GM19324 (cell line): ENCODE data around the gene LDB1.

ENCODE experiments used
- ATAC-seq: cut with Tn5 transposase; IDR thresholded peaks from one replicate; pipeline ENCODE4 v1.9.1; 2021; ENCODE audit warnings: mild to moderate bottlenecking, moderate library complexity; ENCODE audit not compliant: unreplicated experiment, low FRiP score

The LDB1 gene

GRCh38 chr10:102139281-102140110, 19.3 kb upstream of the LDB1 start:
- no peak for ATAC-seq

- no peak for ATAC-seq
These were observed 15.9 kb upstream of the LDB1 start for GRCh38 chr10:102135956-102136526.

- ATAC-seq = no peak
These were observed 14.2 kb upstream of the LDB1 start for GRCh38 chr10:102134416-102134815.

DNA sequence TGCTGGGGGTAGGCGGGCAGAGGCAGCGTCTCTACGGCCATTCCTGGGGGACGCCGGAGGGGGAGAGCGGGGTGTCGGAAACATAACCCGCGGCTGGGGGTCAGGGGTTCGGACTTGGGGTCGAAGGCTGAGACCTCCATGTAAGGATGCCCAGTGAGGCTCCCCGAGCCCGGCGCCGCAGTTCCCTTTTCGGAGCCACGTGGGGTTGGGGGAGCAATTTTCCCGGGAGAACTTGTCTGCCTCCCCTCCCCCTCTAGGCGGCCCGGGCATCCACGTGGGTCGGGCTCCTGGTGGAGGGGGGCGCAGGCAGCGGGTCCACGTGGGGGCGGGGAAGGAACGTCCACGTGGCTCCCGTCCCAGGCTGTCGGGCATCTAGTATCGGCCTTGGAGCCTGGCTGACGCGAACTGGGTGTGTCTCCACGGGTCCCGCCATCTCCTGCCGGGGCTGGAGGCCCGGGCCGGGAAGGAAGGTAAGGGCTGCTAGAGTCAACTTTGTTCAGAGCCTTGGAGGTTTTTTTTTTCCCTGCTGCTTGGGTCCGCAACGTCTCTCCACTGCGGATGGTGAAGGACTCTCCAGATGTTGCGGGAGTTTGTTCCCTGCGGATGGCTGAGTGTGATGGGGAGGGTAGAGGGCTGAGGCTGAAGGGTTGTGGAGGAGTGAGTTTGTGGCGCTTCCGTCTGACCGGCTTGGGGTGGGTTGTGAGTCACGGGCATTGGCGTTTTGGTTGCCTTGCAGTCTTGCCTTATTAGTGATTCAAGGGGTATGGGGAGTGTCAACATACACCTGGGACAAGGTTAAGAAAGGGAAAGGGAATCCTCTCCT, 13.4 kb upstream of the LDB1 start:
- no peak for ATAC-seq

GRCh38 chr10:102132563-102133372, 12.6 kb upstream of the LDB1 start, which contains the start of gene PPRC1:
TSS of gene PPRC1 (plus strand) at chr10:102133040. CDS start at chr10:102133069, 29 bp downstream.
- peak; percentile 95 for ATAC-seq

DNA sequence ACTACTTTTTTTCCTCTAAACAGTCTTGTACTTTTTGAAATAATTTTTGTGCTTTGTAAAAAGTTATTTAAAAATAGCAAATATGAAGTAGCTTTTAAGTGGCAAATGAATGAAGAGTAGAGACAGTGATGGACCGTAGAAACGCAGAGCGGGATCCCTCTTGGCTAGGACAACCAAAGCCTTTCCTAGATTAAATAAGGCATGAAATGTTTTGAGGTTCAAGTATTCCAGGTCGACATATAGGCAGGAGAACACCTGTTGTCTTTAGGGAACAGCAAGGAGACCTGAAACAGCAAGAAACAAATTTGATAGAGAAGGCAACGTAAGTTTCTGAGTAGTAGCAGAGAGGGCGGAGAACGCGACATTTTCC, 12.0 kb upstream of the LDB1 start:
- ATAC-seq = no peak

DNA sequence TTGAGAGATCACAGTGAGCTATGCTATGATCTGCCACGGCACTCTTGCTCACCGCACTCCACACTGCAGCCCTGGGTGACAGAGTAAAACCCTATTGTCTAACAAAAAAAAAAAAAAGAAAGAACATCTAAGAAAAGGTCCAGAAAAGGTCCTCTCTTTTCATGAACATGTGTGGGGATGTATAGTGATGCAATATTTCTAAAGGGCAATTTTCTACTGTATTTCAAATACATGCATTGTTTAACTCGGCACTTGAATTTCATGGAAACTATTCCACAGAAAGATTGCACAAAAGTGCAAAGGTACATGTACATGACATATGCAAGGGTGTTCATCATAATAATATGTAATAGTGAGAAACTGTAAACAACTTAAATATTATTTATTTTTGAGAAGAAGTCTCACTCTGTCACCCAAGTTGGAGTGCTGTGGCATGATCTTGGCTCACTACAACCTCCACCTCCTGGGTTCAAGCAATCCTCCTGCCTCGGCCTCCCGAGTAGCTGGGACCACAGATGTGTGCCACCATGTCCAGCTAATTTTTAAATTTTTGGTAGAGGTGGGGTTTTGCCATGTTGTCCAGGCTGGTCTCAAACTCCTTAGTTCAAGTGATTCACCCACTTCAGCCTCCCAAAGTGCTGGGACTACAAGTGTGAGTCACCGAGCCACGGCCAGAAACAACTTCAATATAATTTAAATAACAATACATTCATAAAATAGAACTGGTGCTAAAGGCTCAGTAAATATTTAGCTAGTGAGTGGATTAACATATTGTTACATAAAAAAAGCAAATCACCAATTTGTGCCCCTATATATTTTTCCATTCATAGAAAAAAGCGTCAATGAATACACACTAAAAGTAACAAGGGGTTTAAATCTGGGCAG, 11.4 kb upstream of the LDB1 start:
- no peak for ATAC-seq

DNA sequence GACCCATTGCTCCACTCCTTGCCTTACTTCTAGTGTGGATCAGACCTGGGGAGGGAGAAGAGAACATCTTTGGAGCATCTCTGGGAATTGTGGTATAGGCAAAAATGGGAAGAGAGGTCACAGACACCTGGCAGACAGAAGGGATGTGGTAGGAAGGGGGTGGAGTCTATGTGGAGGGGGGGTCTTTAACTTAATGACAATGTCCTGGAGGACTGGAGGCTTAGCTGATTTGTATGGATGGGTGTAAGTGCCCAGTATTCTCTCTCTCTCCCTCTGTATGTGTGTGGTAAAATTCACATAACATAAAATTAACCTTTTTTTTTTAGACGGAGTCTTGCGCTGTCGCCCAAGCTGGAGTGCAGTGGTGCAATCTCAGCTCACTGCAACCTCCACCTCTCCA, 3.1 kb upstream of the LDB1 start:
- ATAC-seq = no peak

GRCh38 chr10:102122450-102122849, 2.3 kb upstream of the LDB1 start:
- ATAC-seq = no peak

- no peak for ATAC-seq
These were observed 1.7 kb upstream of the LDB1 start for GRCh38 chr10:102121739-102122372.

- ATAC-seq = no peak
These were observed 997 bp upstream of the LDB1 start for GRCh38 chr10:102120991-102121738.

- ATAC-seq = no peak
These were observed 589 bp downstream of the LDB1 start for GRCh38 chr10:102119417-102120141.

- no peak for ATAC-seq
These were observed 1.3 kb downstream of the LDB1 start for GRCh38 chr10:102118867-102119266.

GRCh38 chr10:102117391-102118159, 2.6 kb downstream of the LDB1 start:
- ATAC-seq = no peak

- no peak for ATAC-seq
These were observed 3.5 kb downstream of the LDB1 start for GRCh38 chr10:102116656-102117055.

DNA sequence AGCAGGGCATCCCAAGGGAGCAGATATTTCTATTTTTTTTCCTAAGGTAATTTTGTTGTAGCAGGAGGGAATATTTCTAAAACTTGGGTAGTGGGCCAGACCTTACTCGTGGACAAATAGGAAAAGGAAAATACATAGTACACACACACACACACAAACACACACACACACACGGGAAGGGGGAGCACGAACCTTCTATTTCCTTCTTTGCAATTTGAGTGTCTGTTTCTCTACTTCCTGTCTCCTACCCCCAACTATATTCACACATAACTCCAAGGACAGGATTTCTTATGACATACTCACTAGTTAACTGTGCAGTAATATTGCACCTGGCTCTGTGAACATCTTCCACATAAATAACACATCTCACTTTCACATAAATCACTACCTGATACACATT, 4.4 kb downstream of the LDB1 start:
- ATAC-seq = no peak
